Gastroesophageal sphincter (tissue), 3 donors: ENCODE measurements around the gene CD19.

Experiments
- CTCF ChIP-seq, 4 experiments: fragments of 200-600 bp in 2 of 4; fragments of 450-650 bp in 2 of 4; sonication (generic) in 1 of 4; IDR thresholded peaks; one replicate each; pipeline ENCODE4 v1.5.1; 2017 to 2019; ENCODE audit warnings: antibody characterized with exemption in 4 of 4, mild to moderate bottlenecking in 2 of 4, moderate library complexity in 2 of 4
- POLR2A ChIP-seq, 2 donors: fragments of 450-650 bp; IDR thresholded peaks; one replicate each; pipeline ENCODE4 v1.6.1; 2017; ENCODE audit warnings: antibody characterized with exemption in 2 of 2, mild to moderate bottlenecking in 2 of 2, moderate library complexity in 1 of 2

- TF ChIP-seq POLR2A (IDR thresholded peaks at IDR 0.05) (peak in 1 of 2 donors; percentile 60), CTCF (IDR thresholded peaks at IDR 0.05) (no peak)
These were observed 6.9 kb upstream of the CD19 start, which contains the start of gene RABEP2 for GRCh38 chr16:28924762-28925385.
